IMR-90 (cell line): ENCODE data around the gene CEP170. TPM values are rescaled to one million over a fixed set of nuclear protein-coding genes. Genes with fewer than 3 reads are reported as not detected.

Source experiments
- ATAC-seq: fragments of 200-7000 bp; cut with Tn5 transposase; 2 replicates; pipeline ENCODE4 v1.9.1; 2020; ENCODE audit warnings: low read depth, mild to moderate bottlenecking, moderate library complexity
- BruUV-seq: library from RNA; stranded (reverse); fragments of 400-500 nt; replicated peaks from 2 replicates; lab custom pipeline; 2021; lab: Mats Ljungman, UMichigan
- CTCF ChIA-PET: fragments of 300-600 bp; formaldehyde crosslinking; extraction: SDS; loops from one replicate; lab custom pipeline; 2021; ENCODE audit warnings: antibody characterized with exemption; lab: Yijun Ruan, JAX
- POLR2A ChIA-PET: fragments of 300-600 bp; sonication (Branson Sonifier 250); formaldehyde crosslinking; loops from one replicate; lab custom pipeline; 2022; ENCODE audit warnings: antibody characterized with exemption; ENCODE audit not compliant: unreplicated experiment; lab: Charles Lee
- DNase-seq: peaks from one replicate; pipeline ENCODE4 v3.0.0; 2013
- H2AFZ ChIP-seq: replicated peaks from 2 replicates; pipeline ENCODE3; 2013; ENCODE audit warnings: low read length, mild to moderate bottlenecking; ENCODE audit not compliant: poor library complexity
- H2AK5ac ChIP-seq: 2 replicates; pipeline ENCODE4 v1.6.1; 2013; ENCODE audit warnings: low read depth, low read length, inconsistent platforms
- H2AK9ac ChIP-seq: replicated peaks from 2 replicates; pipeline ENCODE3; 2013; ENCODE audit warnings: mild to moderate bottlenecking, low read depth, low read length, moderate library complexity; ENCODE audit not compliant: poor library complexity
- H2BK120ac ChIP-seq: 2 replicates; pipeline ENCODE4 v1.6.1; 2013; ENCODE audit warnings: low read depth, low read length, inconsistent platforms
- H2BK15ac ChIP-seq: 3 replicates; pipeline ENCODE4 v1.6.1; 2013; ENCODE audit warnings: low read depth, low read length, inconsistent platforms
- H2BK20ac ChIP-seq: 2 replicates; pipeline ENCODE4 v1.6.1; 2013; ENCODE audit warnings: low read depth, mild to moderate bottlenecking, inconsistent platforms, low read length, moderate library complexity
- H2BK5ac ChIP-seq: 2 replicates; pipeline ENCODE4 v1.6.1; 2013; ENCODE audit warnings: mild to moderate bottlenecking, low read depth, low read length, inconsistent platforms; ENCODE audit not compliant: poor library complexity, severe bottlenecking
- H3K14ac ChIP-seq: replicated peaks from 2 replicates; pipeline ENCODE4 v1.6.1; 2013; ENCODE audit warnings: low read depth, low read length, inconsistent platforms
- H3K18ac ChIP-seq: 2 replicates; pipeline ENCODE4 v1.6.1; 2013; ENCODE audit warnings: low read depth, low read length, control low read depth
- H3K23ac ChIP-seq: 2 replicates; pipeline ENCODE4 v1.6.1; 2013; ENCODE audit warnings: low read depth, low read length, inconsistent platforms
- H3K27ac ChIP-seq: 2 replicates; pipeline ENCODE4 v1.5.1; 2013; ENCODE audit warnings: mild to moderate bottlenecking, control low read depth, low read length; ENCODE audit not compliant: insufficient read depth
- H3K27me3 ChIP-seq: 2 replicates; pipeline ENCODE4 v1.6.1; 2013; ENCODE audit warnings: low read length; ENCODE audit not compliant: control insufficient read depth, insufficient read depth
- H3K36me3 ChIP-seq: 2 replicates; pipeline ENCODE4 v1.6.1; 2013; ENCODE audit warnings: low read length, mixed read lengths; ENCODE audit not compliant: control insufficient read depth, insufficient read depth
- H3K4ac ChIP-seq: 2 replicates; pipeline ENCODE4 v1.6.1; 2013; ENCODE audit warnings: low read depth, low read length, inconsistent platforms
- H3K4me1 ChIP-seq: 2 replicates; pipeline ENCODE4 v1.6.1; 2013; ENCODE audit warnings: low read length, mixed read lengths; ENCODE audit not compliant: control insufficient read depth, insufficient read depth
- H3K4me2 ChIP-seq: 2 replicates; pipeline ENCODE4 v1.6.1; 2013; ENCODE audit warnings: low read depth, mild to moderate bottlenecking, control low read depth, low read length, moderate library complexity
- H3K4me3 ChIP-seq: 2 replicates; pipeline ENCODE4 v1.5.1; 2013; ENCODE audit warnings: low read depth, mild to moderate bottlenecking, control low read depth, low read length, moderate library complexity; ENCODE audit not compliant: insufficient read depth
- H3K56ac ChIP-seq: 2 replicates; pipeline ENCODE4 v1.6.1; 2013; ENCODE audit warnings: low read length, inconsistent platforms; ENCODE audit not compliant: insufficient read depth; ENCODE audit errors: extremely low read depth
- H3K79me1 ChIP-seq, 2 experiments: 2 replicates each; pipeline ENCODE4 v1.6.1; 2013; ENCODE audit warnings: low read length in 2 of 2, inconsistent platforms in 1 of 2, low read depth in 1 of 2
- H3K9ac ChIP-seq: 2 replicates; pipeline ENCODE4 v1.6.1; 2013; ENCODE audit warnings: low read depth, low read length, control low read depth
- H3K9me1 ChIP-seq: 2 replicates; pipeline ENCODE4 v1.6.1; 2013; ENCODE audit warnings: low read length, inconsistent platforms; ENCODE audit not compliant: insufficient read depth
- H3K9me3 ChIP-seq: 2 replicates; pipeline ENCODE4 v1.6.1; 2013; ENCODE audit warnings: low read length; ENCODE audit not compliant: control insufficient read depth, insufficient read depth
- H4K20me1 ChIP-seq: 2 replicates; pipeline ENCODE4 v1.6.1; 2013; ENCODE audit warnings: low read length, inconsistent platforms; ENCODE audit not compliant: insufficient read depth
- H4K5ac ChIP-seq: 2 replicates; pipeline ENCODE4 v1.6.1; 2013; ENCODE audit warnings: mild to moderate bottlenecking, low read depth, low read length, control low read depth
- H4K8ac ChIP-seq, 2 experiments: 2 replicates each; pipeline ENCODE4 v1.6.1; 2013; ENCODE audit warnings: low read depth in 2 of 2, low read length in 2 of 2, control low read depth in 1 of 2, inconsistent platforms in 1 of 2
- H4K91ac ChIP-seq: 2 replicates; pipeline ENCODE4 v1.6.1; 2013; ENCODE audit warnings: low read depth, low read length, inconsistent platforms; ENCODE audit not compliant: insufficient read depth
- BHLHE40 ChIP-seq: fragments of 150-350 bp; IDR thresholded peaks from 2 replicates; pipeline ENCODE4 v1.6.1; 2016; ENCODE audit warnings: mild to moderate bottlenecking, low read depth, low read length
- CEBPB ChIP-seq: IDR thresholded peaks from 2 replicates; pipeline ENCODE4 v1.6.1; 2012; ENCODE audit warnings: low read depth, low read length, improper control_type of control experiment
- FOS ChIP-seq: fragments of 150-350 bp; IDR thresholded peaks from 2 replicates; pipeline ENCODE4 v1.6.1; 2016; ENCODE audit warnings: low read depth, low read length
- MXI1 ChIP-seq: IDR thresholded peaks from 2 replicates; pipeline ENCODE4 v1.6.1; 2012; ENCODE audit warnings: low read depth, mild to moderate bottlenecking, low read length, moderate library complexity, borderline replicate concordance
- NFE2L2 ChIP-seq: fragments of 150-350 bp; IDR thresholded peaks from 2 replicates; pipeline ENCODE4 v1.6.1; 2016; ENCODE audit warnings: low read depth, mild to moderate bottlenecking, low read length
- RCOR1 ChIP-seq: IDR thresholded peaks from 2 replicates; pipeline ENCODE4 v1.6.1; 2012; ENCODE audit warnings: mild to moderate bottlenecking, low read length, improper control_type of control experiment; ENCODE audit not compliant: insufficient replicate concordance
- WGBS, 2 experiments: methylation state at CpG; one replicate each; pipeline versions ENCODE4 v1.1.5 to v1.1.7; 2013; ENCODE audit warnings: missing lambda C conversion rate in 2 of 2; ENCODE audit not compliant: insufficient read length in 1 of 2; ENCODE audit errors: extremely low coverage in 2 of 2; 5-methylcytosine and 5-hydroxymethylcytosine counted together
- dilution Hi-C: fragments of 300-500 bp; cut with HindIII; formaldehyde crosslinking; loops from one replicate; pipeline ENCODE4 v1.14.3; 2018; ENCODE audit warnings: low sequenced_read_pairs; ENCODE audit not compliant: unreplicated experiment
- in situ Hi-C: fragments of 300-500 bp; cut with MboI; formaldehyde crosslinking; loops from 3 replicates; pipeline ENCODE4 v1.14.3; 2019; ENCODE audit warnings: low sequenced_read_pairs, inconsistent platforms, mixed read lengths
- intact Hi-C: fragments of 100-400 bp; cut with micrococcal nuclease; formaldehyde crosslinking; loops from 2 replicates; pipeline ENCODE4 v1.10.0; 2022
- polyA plus RNA-seq, 3 experiments: library from polyadenylated mRNA; depleted of rRNA; stranded (reverse); fragments of >200 nt; gene quantifications; 2 replicates each; pipeline ENCODE4 v1.2.3, GENCODE V29; 2012; ENCODE audit warnings: low replicate concordance in 1 of 3
- total RNA-seq: library from RNA; depleted of rRNA; stranded (reverse); fragments of >200 nt; gene quantifications from 2 replicates; pipeline ENCODE4 v1.2.3, GENCODE V29; 2012
- TF ChIP-seq, protein P1 (sequence below): fragments of 150-350 bp; IDR thresholded peaks from 2 replicates; pipeline ENCODE4 v1.6.1; 2017; ENCODE audit warnings: mild to moderate bottlenecking, antibody characterized with exemption, low read length, low read depth

CEP170 gene
- total and polyA plus RNA-seq, 2 of the 4 experiments (the other 2 are of a cell fraction): 65.8 to 151 TPM

GRCh38 chr1:243287652-243288051 lies 32.6 kb upstream of the CEP170 start:
- ChIA-PET CTCF (interaction anchor here (0.6 to 1.2 kb wide), 2 partner anchors 17 to 23 kb away, joined by 3 to 6 read pairs; no protein-coding TSS in a partner anchor), POLR2A (interaction anchor here (1.0 kb wide), 1 partner anchor 15 kb away, joined by 3 read pairs; no protein-coding TSS in a partner anchor)
- dilution Hi-C loops: no loop called here
- Histone ChIP-seq H3K4ac (no peak overlapping the region), H2BK15ac (no peak overlapping the region), H3K4me2 (no peak overlapping the region; the same call in 1 of the 2 replicates), H3K9me1 (no peaks in the 10 kb centered on the region; the same call in 1 of the 2 replicates), H3K27me3 (no peaks in the 10 kb centered on the region), H2BK5ac (peak overlapping the region; percentile 95), H3K79me1 (peaks cover 18 to 39% of the 10 kb centered on the region in 2 experiments), H2BK20ac (no peak overlapping the region), H2BK120ac (no peak overlapping the region), H3K9me3 (no peaks in the 10 kb centered on the region), H4K5ac (no peak overlapping the region), H4K20me1 (no peaks in the 10 kb centered on the region), H2AFZ (no peak overlapping the region), H3K4me3 (no peak overlapping the region), H3K23ac (no peak overlapping the region), H3K27ac (peak overlapping the region; percentile 27; the same call in 1 of the 2 replicates), H2AK9ac (no peak overlapping the region), H3K36me3 (peaks cover 2% of the 10 kb centered on the region; the same call in 1 of the 2 replicates), H3K9ac (no peak overlapping the region), H3K18ac (no peak overlapping the region), H2AK5ac (no peak overlapping the region), H3K56ac (no peak overlapping the region; the same call in 1 of the 2 replicates), H3K4me1 (peaks cover 14% of the 10 kb centered on the region), H3K14ac (no peak overlapping the region), H4K91ac (no peak overlapping the region), H4K8ac (peak overlapping the region in 1 of 2 experiments; percentile 89; a peak in 1 of 4 replicates)
- peak; percentile 67 for ATAC-seq
- BruUV-seq: no TSS peak
- no CpG with 5 or more reads among the region's 1 CpG for WGBS, 2 experiments
- TF ChIP-seq NFE2L2 (no peak), MXI1 (peak; percentile 80), BHLHE40 (peak; percentile 52), CEBPB (peak; percentile 59), RCOR1 (no peak), FOS (peak; percentile 69)
- TF ChIP-seq, protein P1, sequence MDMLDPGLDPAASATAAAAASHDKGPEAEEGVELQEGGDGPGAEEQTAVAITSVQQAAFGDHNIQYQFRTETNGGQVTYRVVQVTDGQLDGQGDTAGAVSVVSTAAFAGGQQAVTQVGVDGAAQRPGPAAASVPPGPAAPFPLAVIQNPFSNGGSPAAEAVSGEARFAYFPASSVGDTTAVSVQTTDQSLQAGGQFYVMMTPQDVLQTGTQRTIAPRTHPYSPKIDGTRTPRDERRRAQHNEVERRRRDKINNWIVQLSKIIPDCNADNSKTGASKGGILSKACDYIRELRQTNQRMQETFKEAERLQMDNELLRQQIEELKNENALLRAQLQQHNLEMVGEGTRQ: peak; percentile 67
- intact Hi-C loops: loop anchor here (2.0 kb wide), 1 partner anchor 19 kb away; no protein-coding TSS in a partner anchor
- in situ Hi-C loops: no loop called here
- DNase-seq: peak; percentile 93
